Stomach smooth muscle (tissue), 2 donors: ENCODE data around the gene FBLN2.

ENCODE experiments used
- H3K27ac ChIP-seq: one replicate; pipeline ENCODE4 v1.7.0; 2013; ENCODE audit warnings: mild to moderate bottlenecking, low read length, inconsistent platforms
- H3K27me3 ChIP-seq, 2 donors: one replicate each; pipeline ENCODE4 v1.7.0; 2013; ENCODE audit warnings: low read length in 2 of 2; ENCODE audit not compliant: insufficient read depth in 2 of 2, control insufficient read depth in 1 of 2
- H3K36me3 ChIP-seq, 2 donors: one replicate each; pipeline ENCODE4 v1.7.0; 2013; ENCODE audit warnings: low read length in 2 of 2; ENCODE audit not compliant: control insufficient read depth in 2 of 2, insufficient read depth in 2 of 2
- H3K4me1 ChIP-seq: one replicate; pipeline ENCODE4 v1.7.0; 2013; ENCODE audit warnings: low read length; ENCODE audit not compliant: control insufficient read depth, insufficient read depth
- H3K4me3 ChIP-seq, 2 donors: one replicate each; pipeline ENCODE4 v1.7.0; 2013; ENCODE audit warnings: low read length in 2 of 2
- H3K9ac ChIP-seq, 2 donors: one replicate each; pipeline ENCODE4 v1.7.0; 2013; ENCODE audit warnings: low read length in 2 of 2, mild to moderate bottlenecking in 1 of 2
- H3K9me3 ChIP-seq, 2 donors: one replicate each; pipeline ENCODE4 v1.7.0; 2013; ENCODE audit warnings: low read length in 2 of 2; ENCODE audit not compliant: control insufficient read depth in 2 of 2
- donor health status: healthy.
- donor health status: Pancreatic carcinoma.

The FBLN2 gene

DNA sequence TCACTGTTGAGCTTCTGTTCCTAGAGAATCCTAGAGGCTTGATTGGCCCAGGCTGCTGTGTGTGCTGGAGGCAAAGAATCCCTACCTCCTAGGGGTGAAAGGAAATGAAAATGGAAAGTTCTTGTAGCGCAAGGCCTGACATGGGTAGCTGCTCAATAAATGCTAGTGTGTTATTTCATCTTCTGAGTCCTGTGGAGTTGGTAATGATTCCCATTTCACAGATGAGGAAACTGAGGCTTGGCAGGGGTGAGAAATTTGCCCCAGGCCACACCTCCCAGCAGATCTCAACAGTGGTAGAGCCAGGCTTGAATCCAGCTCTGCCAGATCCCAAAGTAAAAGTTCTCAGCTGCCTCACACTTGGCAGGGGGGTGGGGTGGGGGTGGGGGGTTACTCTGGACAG lies 42.7 kb upstream of the FBLN2 start:
- Histone ChIP-seq H3K4me3 (no peak overlapping the region), H3K4me1 (peaks cover 12% of the 10 kb centered on the region), H3K9me3 (no peaks in the 10 kb centered on the region), H3K36me3 (peaks cover 0 to 11% of the 10 kb centered on the region in 2 donors), H3K27me3 (no peaks in the 10 kb centered on the region), H3K27ac (no peak overlapping the region), H3K9ac (no peak overlapping the region)

GRCh38 chr3:13506680-13507079 lies 42.2 kb upstream of the FBLN2 start:
- Histone ChIP-seq H3K27me3 (no peaks in the 10 kb centered on the region), H3K4me1 (peaks cover 12% of the 10 kb centered on the region), H3K36me3 (peaks cover 0 to 11% of the 10 kb centered on the region in 2 donors), H3K9me3 (no peaks in the 10 kb centered on the region), H3K9ac (no peak overlapping the region), H3K4me3 (no peak overlapping the region), H3K27ac (no peak overlapping the region)

DNA sequence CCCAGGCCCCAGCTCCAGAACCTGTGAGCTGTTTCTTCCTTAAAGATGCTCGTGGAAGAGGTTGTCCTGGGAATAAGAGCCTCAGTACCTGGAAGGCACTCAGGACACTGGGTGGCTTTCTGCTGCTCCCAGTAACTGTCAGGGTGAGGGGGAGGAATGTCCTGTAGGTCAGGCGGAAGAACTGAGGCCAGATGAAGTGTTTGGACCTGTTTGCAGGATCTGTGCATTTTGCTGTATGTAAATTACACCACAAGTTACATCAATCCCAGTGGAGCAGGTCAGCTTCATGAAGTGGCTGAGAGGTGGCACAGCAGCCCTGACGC lies 41.7 kb upstream of the FBLN2 start:
- Histone ChIP-seq H3K4me1 (peaks cover 12% of the 10 kb centered on the region), H3K9ac (no peak overlapping the region), H3K36me3 (peaks cover 0 to 11% of the 10 kb centered on the region in 2 donors), H3K27me3 (no peaks in the 10 kb centered on the region), H3K9me3 (no peaks in the 10 kb centered on the region), H3K27ac (no peak overlapping the region), H3K4me3 (no peak overlapping the region)

DNA sequence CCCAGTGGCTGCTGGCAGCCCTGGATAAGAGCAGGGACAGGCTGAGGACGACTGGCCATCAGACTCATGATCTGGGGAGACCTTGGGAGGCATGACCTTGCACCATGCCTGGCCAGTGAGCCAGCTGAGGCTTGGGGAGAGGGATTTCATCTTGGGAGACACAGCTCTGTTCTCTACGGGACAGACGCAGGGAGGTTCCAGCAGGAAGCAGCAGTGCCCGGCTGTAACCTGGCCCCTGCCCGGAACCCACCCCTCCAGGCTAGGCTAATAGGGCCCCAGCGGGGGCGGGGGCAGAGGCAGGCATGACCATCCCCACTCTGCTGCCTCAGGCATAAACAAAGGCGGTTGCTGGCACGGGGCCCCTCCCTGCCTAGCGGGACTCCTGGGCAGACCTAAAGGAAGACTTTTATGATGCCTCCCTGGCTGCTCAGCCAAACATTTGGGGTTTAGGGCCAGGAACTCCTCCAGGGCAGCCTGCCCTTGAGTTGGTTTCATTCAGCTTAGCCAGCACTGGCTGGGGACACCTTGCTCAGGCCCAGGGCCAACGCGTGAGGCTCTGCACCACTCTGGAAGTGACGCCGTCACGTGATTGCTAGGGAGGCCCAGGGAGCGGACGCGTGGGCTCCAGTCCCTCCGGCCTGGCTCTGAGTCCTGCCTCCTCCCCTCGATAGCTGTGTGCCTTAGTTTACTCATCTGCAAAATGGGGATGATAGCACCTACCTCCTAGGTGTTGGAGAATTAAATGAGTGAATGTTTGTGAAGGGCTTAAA lies 41.2 kb upstream of the FBLN2 start:
- peaks cover 12% of the 10 kb centered on the region for H3K4me1 ChIP-seq
- H3K9me3 ChIP-seq, result no peaks in the 10 kb centered on the region
- H3K4me3 ChIP-seq, result no peak overlapping the region
- H3K36me3 ChIP-seq, result peaks cover 0 to 10% of the 10 kb centered on the region in 2 donors
- peak overlapping the region; percentile 11 for H3K27ac ChIP-seq
- H3K27me3 ChIP-seq, result no peaks in the 10 kb centered on the region
- H3K9ac ChIP-seq, result no peak overlapping the region

DNA sequence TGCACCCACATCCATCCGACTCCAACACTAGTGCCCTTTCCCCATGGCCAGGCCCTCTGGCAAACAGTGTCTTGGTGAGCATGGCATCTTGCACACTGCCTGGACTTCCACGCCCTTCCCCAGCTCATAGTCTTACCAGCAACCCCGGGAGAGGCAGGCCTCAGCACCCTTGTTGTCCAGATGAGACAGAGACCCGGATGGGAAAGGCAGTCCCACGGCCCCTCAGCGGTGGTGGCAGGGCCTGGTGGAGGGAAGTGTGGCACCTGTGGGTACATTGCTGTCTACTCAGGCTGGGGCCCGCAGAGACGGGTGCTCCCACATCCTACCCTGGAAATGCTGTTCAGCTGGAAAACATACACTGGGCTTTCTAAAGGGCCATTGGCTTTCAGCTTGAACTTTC lies 40.4 kb upstream of the FBLN2 start:
- no peak overlapping the region for H3K27ac ChIP-seq
- peaks cover 0 to 6% of the 10 kb centered on the region in 2 donors for H3K36me3 ChIP-seq

GRCh38 chr3:13509059-13509815 lies 39.7 kb upstream of the FBLN2 start:
- peaks cover 12% of the 10 kb centered on the region for H3K4me1 ChIP-seq
- H3K9ac ChIP-seq, result no peak overlapping the region
- H3K9me3 ChIP-seq, result no peaks in the 10 kb centered on the region
- no peak overlapping the region for H3K27ac ChIP-seq
- H3K27me3 ChIP-seq, result no peaks in the 10 kb centered on the region
- H3K4me3 ChIP-seq, result no peak overlapping the region
- H3K36me3 ChIP-seq, result peaks cover 0 to 2% of the 10 kb centered on the region in 2 donors

More for the DNA sequence above, 40.4 kb upstream of the FBLN2 start:
- Histone ChIP-seq H3K9me3 (no peaks in the 10 kb centered on the region), H3K27me3 (no peaks in the 10 kb centered on the region), H3K9ac (no peak overlapping the region), H3K4me3 (no peak overlapping the region), H3K4me1 (peaks cover 12% of the 10 kb centered on the region)

- no peak overlapping the region for H3K4me3 ChIP-seq
- H3K27me3 ChIP-seq, result no peaks in the 10 kb centered on the region
- no peak overlapping the region for H3K9ac ChIP-seq
- no peaks in the 10 kb centered on the region for H3K9me3 ChIP-seq
- H3K36me3 ChIP-seq, result peaks cover 0 to 2% of the 10 kb centered on the region in 2 donors
- peaks cover 12% of the 10 kb centered on the region for H3K4me1 ChIP-seq
- no peak overlapping the region for H3K27ac ChIP-seq
Observed at GRCh38 chr3:13509816-13510192, 39.1 kb upstream of the FBLN2 start.

GRCh38 chr3:13512451-13512850 lies 36.5 kb upstream of the FBLN2 start:
- H3K4me1 ChIP-seq, result peaks cover 12% of the 10 kb centered on the region
- H3K27me3 ChIP-seq, result no peaks in the 10 kb centered on the region
- no peak overlapping the region for H3K27ac ChIP-seq
- H3K36me3 ChIP-seq, result no peaks in the 10 kb centered on the region
- H3K9me3 ChIP-seq, result no peaks in the 10 kb centered on the region
- H3K9ac ChIP-seq, result no peak overlapping the region
- no peak overlapping the region for H3K4me3 ChIP-seq

GRCh38 chr3:13513051-13513912 lies 35.6 kb upstream of the FBLN2 start:
- no peaks in the 10 kb centered on the region for H3K36me3 ChIP-seq
- H3K4me1 ChIP-seq, result peaks cover 4% of the 10 kb centered on the region
- peaks cover 0 to 2% of the 10 kb centered on the region in 2 donors for H3K27me3 ChIP-seq
- no peaks in the 10 kb centered on the region for H3K9me3 ChIP-seq
- no peak overlapping the region for H3K9ac ChIP-seq
- H3K4me3 ChIP-seq, result no peak overlapping the region
- H3K27ac ChIP-seq, result no peak overlapping the region

GRCh38 chr3:13513913-13514517 lies 34.9 kb upstream of the FBLN2 start:
- no peaks in the 10 kb centered on the region for H3K36me3 ChIP-seq
- no peaks in the 10 kb centered on the region for H3K9me3 ChIP-seq
- no peak overlapping the region for H3K4me3 ChIP-seq
- no peak overlapping the region for H3K27ac ChIP-seq
- H3K4me1 ChIP-seq, result peaks cover 3% of the 10 kb centered on the region
- peaks cover 0 to 6% of the 10 kb centered on the region in 2 donors for H3K27me3 ChIP-seq
- H3K9ac ChIP-seq, result no peak overlapping the region
